ENCODE measurements around the gene RPEL1.
"Not testable (repeated sequence)": the region's sequence is repeated elsewhere in the genome, so short reads cannot be mapped to it uniquely, and the experiment has no call there.

The RPEL1 gene

GRCh38 chr10:103245587-103245986 is at the start of gene RPEL1:
TSS of gene RPEL1 (plus strand) at chr10:103245887. CDS start at chr10:103245997, 110 bp downstream.
- not testable (repeated sequence) for DNase-seq

- DNase-seq: no peak
Measured at GRCh38 chr10:103196516-103196915, 49.2 kb upstream of the RPEL1 start.

GRCh38 chr10:103197174-103197573 is 48.5 kb upstream of the RPEL1 start:
- DNase-seq: no peak

- no peak for DNase-seq
Measured at GRCh38 chr10:103197903-103198302, 47.8 kb upstream of the RPEL1 start.

- DNase-seq: no peak
Measured at GRCh38 chr10:103198648-103199047, 47.0 kb upstream of the RPEL1 start.

GRCh38 chr10:103199488-103199887 is 46.2 kb upstream of the RPEL1 start:
- DNase-seq: no peak

- no peak for DNase-seq
Measured at GRCh38 chr10:103202319-103202718, 43.4 kb upstream of the RPEL1 start.

GRCh38 chr10:103203466-103203865 is 42.2 kb upstream of the RPEL1 start:
- no peak for DNase-seq

GRCh38 chr10:103204353-103205255 is 41.1 kb upstream of the RPEL1 start:
- DNase-seq: no peak

- not testable (repeated sequence) for DNase-seq
Measured at GRCh38 chr10:103205401-103205800, 40.3 kb upstream of the RPEL1 start.

GRCh38 chr10:103206715-103207114 is 39.0 kb upstream of the RPEL1 start:
- not testable (repeated sequence) for DNase-seq

- no peak for DNase-seq
Measured at GRCh38 chr10:103207141-103207540, 38.5 kb upstream of the RPEL1 start.

GRCh38 chr10:103207643-103208042 is 38.0 kb upstream of the RPEL1 start:
- not testable (repeated sequence) for DNase-seq

- DNase-seq: not testable (repeated sequence)
Measured at GRCh38 chr10:103210262-103210661, 35.4 kb upstream of the RPEL1 start.

- no peak for DNase-seq
Measured at GRCh38 chr10:103215601-103216000, 30.1 kb upstream of the RPEL1 start.

GRCh38 chr10:103216362-103216761 is 29.3 kb upstream of the RPEL1 start:
- not testable (repeated sequence) for DNase-seq

- no peak for DNase-seq
Measured at GRCh38 chr10:103224133-103224532, 21.6 kb upstream of the RPEL1 start.

GRCh38 chr10:103224721-103225120 is 21.0 kb upstream of the RPEL1 start:
- DNase-seq: not testable (repeated sequence)

- DNase-seq: no peak
Measured at GRCh38 chr10:103225939-103226338, 19.7 kb upstream of the RPEL1 start.

- DNase-seq: no peak
Measured at GRCh38 chr10:103227416-103227815, 18.3 kb upstream of the RPEL1 start.

GRCh38 chr10:103231047-103231551 is 14.6 kb upstream of the RPEL1 start:
- DNase-seq: no peak

- DNase-seq: no peak
Measured at GRCh38 chr10:103232131-103232673, 13.5 kb upstream of the RPEL1 start.

GRCh38 chr10:103232772-103233488 is 12.8 kb upstream of the RPEL1 start:
- DNase-seq: no peak

Measured in activated gamma-delta T cell treated with Interleukin-2 at 50 U/mL for 16 hours (primary cell).